ENCODE measurements around the gene BLTP3A.
A peak's percentile ranks its signal among the peaks of the same experiment; 100 is the strongest.
"Not testable (repeated sequence)": the region's sequence is repeated elsewhere in the genome, so short reads cannot be mapped to it uniquely, and the experiment has no call there.

Gene BLTP3A

GRCh38 chr6:34791701-34792604 is at the start of gene BLTP3A:
TSS of gene BLTP3A (plus strand) at chr6:34792083. CDS start at chr6:34792251, 168 bp downstream.
- DNase-seq (ENCODE audit: low spot score): peak; percentile 89

GRCh38 chr6:34742094-34742493 is 49.8 kb upstream of the BLTP3A start:
- no peak for DNase-seq (ENCODE audit: low spot score)

- no peak for DNase-seq (ENCODE audit: low spot score)
Measured at GRCh38 chr6:34743625-34744293, 48.1 kb upstream of the BLTP3A start.

- not testable (repeated sequence) for DNase-seq (ENCODE audit: low spot score)
Measured at GRCh38 chr6:34744294-34744647, 47.6 kb upstream of the BLTP3A start.

- no peak for DNase-seq (ENCODE audit: low spot score)
Measured at GRCh38 chr6:34745277-34746103, 46.4 kb upstream of the BLTP3A start.

GRCh38 chr6:34746104-34746846 is 45.6 kb upstream of the BLTP3A start:
- no peak for DNase-seq (ENCODE audit: low spot score)

GRCh38 chr6:34748757-34749156 is 43.1 kb upstream of the BLTP3A start:
- no peak for DNase-seq (ENCODE audit: low spot score)

- DNase-seq (ENCODE audit: low spot score): not testable (repeated sequence)
Measured at GRCh38 chr6:34756513-34756856, 35.4 kb upstream of the BLTP3A start.

- DNase-seq (ENCODE audit: low spot score): no peak
Measured at GRCh38 chr6:34757687-34758274, 34.1 kb upstream of the BLTP3A start.

- DNase-seq (ENCODE audit: low spot score): no peak
Measured at GRCh38 chr6:34760108-34760507, 31.8 kb upstream of the BLTP3A start.

GRCh38 chr6:34761681-34762080 is 30.2 kb upstream of the BLTP3A start:
- not testable (repeated sequence) for DNase-seq (ENCODE audit: low spot score)

GRCh38 chr6:34768148-34768547 is 23.7 kb upstream of the BLTP3A start:
- no peak for DNase-seq (ENCODE audit: low spot score)

GRCh38 chr6:34771727-34772126 is 20.2 kb upstream of the BLTP3A start:
- DNase-seq (ENCODE audit: low spot score): peak; percentile 84

- DNase-seq (ENCODE audit: low spot score): no peak
Measured at GRCh38 chr6:34772940-34773339, 18.9 kb upstream of the BLTP3A start.

GRCh38 chr6:34773916-34774315 is 18.0 kb upstream of the BLTP3A start:
- DNase-seq (ENCODE audit: low spot score): no peak

GRCh38 chr6:34774967-34775366 is 16.9 kb upstream of the BLTP3A start:
- DNase-seq (ENCODE audit: low spot score): no peak

GRCh38 chr6:34785375-34785774 is 6.5 kb upstream of the BLTP3A start:
- not testable (repeated sequence) for DNase-seq (ENCODE audit: low spot score)

GRCh38 chr6:34787152-34787551 is 4.7 kb upstream of the BLTP3A start:
- not testable (repeated sequence) for DNase-seq (ENCODE audit: low spot score)

GRCh38 chr6:34788111-34788510 is 3.8 kb upstream of the BLTP3A start:
- no peak for DNase-seq (ENCODE audit: low spot score)

GRCh38 chr6:34791164-34791700 is 651 bp upstream of the BLTP3A start:
- DNase-seq (ENCODE audit: low spot score): peak; percentile 18

All from AG08395 (cell line).